Parathyroid adenoma (tissue), 2 donors: ENCODE data around the gene CXCR6.

ENCODE experiments used
- H2AFZ ChIP-seq: fragments of 300-600 bp; sonication (generic); one replicate; pipeline ENCODE4 v1.7.0; 2017; ENCODE audit warnings: antibody characterized with exemption, mild to moderate bottlenecking
- H3K27ac ChIP-seq: fragments of 300-600 bp; sonication (generic); one replicate; pipeline ENCODE4 v1.7.0; 2017
- H3K27me3 ChIP-seq: fragments of 300-600 bp; sonication (generic); one replicate; pipeline ENCODE4 v1.7.0; 2017; ENCODE audit warnings: low read length; ENCODE audit not compliant: control insufficient read depth, insufficient read depth
- H3K36me3 ChIP-seq: fragments of 300-600 bp; sonication (generic); one replicate; pipeline ENCODE4 v1.7.0; 2017; ENCODE audit warnings: low read length; ENCODE audit not compliant: control insufficient read depth, insufficient read depth
- H3K4me1 ChIP-seq: fragments of 300-600 bp; sonication (generic); one replicate; pipeline ENCODE4 v1.7.0; 2017; ENCODE audit warnings: control low read depth
- H3K4me2 ChIP-seq: fragments of 300-600 bp; sonication (generic); one replicate; pipeline ENCODE4 v1.7.0; 2017; ENCODE audit warnings: low read length
- H3K4me3 ChIP-seq: fragments of 300-600 bp; sonication (generic); one replicate; pipeline ENCODE4 v1.7.0; 2017; ENCODE audit warnings: low read depth, low read length
- H3K79me2 ChIP-seq: fragments of 300-600 bp; sonication (generic); one replicate; pipeline ENCODE4 v1.7.0; 2017; ENCODE audit warnings: control low read depth
- H3K9ac ChIP-seq: fragments of 300-600 bp; sonication (generic); one replicate; pipeline ENCODE4 v1.7.0; 2017; ENCODE audit warnings: mild to moderate bottlenecking
- H3K9me3 ChIP-seq: fragments of 300-600 bp; sonication (generic); one replicate; pipeline ENCODE4 v1.7.0; 2017; ENCODE audit warnings: low read length; ENCODE audit not compliant: control insufficient read depth
- CTCF ChIP-seq: fragments of 300-600 bp; sonication (generic); IDR thresholded peaks from one replicate; pipeline ENCODE4 v1.7.0; 2017; ENCODE audit warnings: antibody characterized with exemption, mild to moderate bottlenecking
- donor health status: primary hyperparathyroidism.

Gene CXCR6

GRCh38 chr3:45979378-45979777, 36.1 kb downstream of the CXCR6 start:
- no peak overlapping the region for H3K27ac ChIP-seq
- H3K27me3 ChIP-seq, result no peaks in the 10 kb centered on the region
- H3K36me3 ChIP-seq, result no peaks in the 10 kb centered on the region
- H3K79me2 ChIP-seq, result no peaks in the 10 kb centered on the region
- H3K9me3 ChIP-seq, result no peaks in the 10 kb centered on the region
- no peak overlapping the region for H2AFZ ChIP-seq
- TF ChIP-seq CTCF, result no peak
- H3K4me3 ChIP-seq, result no peak overlapping the region
- no peak overlapping the region for H3K4me2 ChIP-seq
- H3K4me1 ChIP-seq, result peaks cover 5% of the 10 kb centered on the region
- no peak overlapping the region for H3K9ac ChIP-seq

GRCh38 chr3:45980229-45980813, 37.1 kb downstream of the CXCR6 start:
- no peaks in the 10 kb centered on the region for H3K79me2 ChIP-seq
- H3K27me3 ChIP-seq, result no peaks in the 10 kb centered on the region
- H3K4me3 ChIP-seq, result no peak overlapping the region
- TF ChIP-seq CTCF, result no peak
- H3K4me2 ChIP-seq, result no peak overlapping the region
- no peak overlapping the region for H3K9ac ChIP-seq
- H3K36me3 ChIP-seq, result no peaks in the 10 kb centered on the region
- H3K4me1 ChIP-seq, result peaks cover 13% of the 10 kb centered on the region
- no peaks in the 10 kb centered on the region for H3K9me3 ChIP-seq
- H2AFZ ChIP-seq, result no peak overlapping the region
- no peak overlapping the region for H3K27ac ChIP-seq

GRCh38 chr3:45980819-45981218, 37.6 kb downstream of the CXCR6 start:
- Histone ChIP-seq H3K4me3 (no peak overlapping the region), H3K36me3 (no peaks in the 10 kb centered on the region), H3K27me3 (no peaks in the 10 kb centered on the region), H3K27ac (no peak overlapping the region), H3K79me2 (no peaks in the 10 kb centered on the region), H3K4me1 (peaks cover 13% of the 10 kb centered on the region), H2AFZ (no peak overlapping the region), H3K9ac (no peak overlapping the region), H3K4me2 (no peak overlapping the region), H3K9me3 (no peaks in the 10 kb centered on the region)
- TF ChIP-seq CTCF, result no peak

GRCh38 chr3:45981346-45982074, 38.2 kb downstream of the CXCR6 start:
- H3K9me3 ChIP-seq, result no peaks in the 10 kb centered on the region
- no peak overlapping the region for H2AFZ ChIP-seq
- TF ChIP-seq CTCF, result no peak
- no peak overlapping the region for H3K4me3 ChIP-seq
- H3K27ac ChIP-seq, result no peak overlapping the region
- H3K27me3 ChIP-seq, result no peaks in the 10 kb centered on the region
- no peaks in the 10 kb centered on the region for H3K36me3 ChIP-seq
- H3K79me2 ChIP-seq, result no peaks in the 10 kb centered on the region
- no peak overlapping the region for H3K9ac ChIP-seq
- H3K4me2 ChIP-seq, result no peak overlapping the region
- H3K4me1 ChIP-seq, result peaks cover 16% of the 10 kb centered on the region

- H3K4me3 ChIP-seq, result no peak overlapping the region
- no peak overlapping the region for H3K27ac ChIP-seq
- peaks cover 21% of the 10 kb centered on the region for H3K4me1 ChIP-seq
Measured at GRCh38 chr3:45983770-45984169, 40.5 kb downstream of the CXCR6 start.

More at GRCh38 chr3:45983770-45984169, 40.5 kb downstream of the CXCR6 start:
- H3K4me2 ChIP-seq, result no peak overlapping the region
- no peaks in the 10 kb centered on the region for H3K79me2 ChIP-seq
- H3K36me3 ChIP-seq, result no peaks in the 10 kb centered on the region
- no peak overlapping the region for H3K9ac ChIP-seq
- H3K9me3 ChIP-seq, result no peaks in the 10 kb centered on the region
- TF ChIP-seq CTCF, result no peak
- H3K27me3 ChIP-seq, result no peaks in the 10 kb centered on the region
- H2AFZ ChIP-seq, result no peak overlapping the region
